Measurements from ENCODE around the gene TIFAB.

- TF ChIP-seq CTCF (IDR thresholded peaks at IDR 0.05) (no peak), POLR2A (IDR thresholded peaks at IDR 0.05) (no peak)
These were observed 18.3 kb downstream of the TIFAB start for GRCh38 chr5:135433681-135434426.

All from lower leg skin (tissue), 3 donors.